Measurements from ENCODE around the gene E2F4.

Gene E2F4

DNA sequence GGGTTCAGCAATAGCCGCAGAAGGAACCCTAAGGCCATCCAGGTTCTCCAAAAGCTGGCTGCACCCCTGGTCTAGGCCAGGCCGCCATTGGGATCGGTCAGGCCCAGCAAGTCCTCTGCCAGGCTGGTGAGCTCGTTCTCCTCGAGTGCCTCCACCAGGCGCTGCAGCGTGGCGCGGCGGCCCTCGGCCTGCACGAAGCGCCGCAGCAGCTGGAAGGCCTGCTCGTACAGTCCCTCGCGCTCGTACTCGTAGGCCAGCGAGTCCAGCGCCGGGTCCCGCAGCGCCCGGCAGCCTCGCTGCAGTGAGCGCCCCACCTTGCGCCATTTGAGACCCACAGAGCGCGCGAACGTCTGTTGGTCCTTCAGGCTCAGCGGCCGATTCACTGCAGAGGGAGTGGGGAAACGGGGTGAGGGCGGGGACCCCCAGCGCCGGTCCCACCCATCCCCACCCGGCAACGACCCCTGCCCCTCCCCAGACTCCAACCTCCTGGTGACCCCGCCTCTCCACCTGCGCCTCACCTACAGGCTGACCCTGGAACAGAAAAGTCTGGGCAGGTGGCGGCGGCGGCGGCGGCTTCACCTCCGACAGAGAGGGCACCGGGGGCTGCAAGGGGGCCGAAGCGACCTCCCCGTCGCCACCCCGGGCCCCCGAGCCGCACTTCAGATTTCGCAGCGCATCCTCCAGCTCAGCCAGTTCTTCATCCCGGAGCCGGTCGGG is 37.2 kb upstream of the E2F4 start:
- no peak overlapping the region for H3K4me3 ChIP-seq (ENCODE audit: low read depth, low read length)
- no peak for DNase-seq (ENCODE audit: low read depth)
- TF ChIP-seq, protein P1, sequence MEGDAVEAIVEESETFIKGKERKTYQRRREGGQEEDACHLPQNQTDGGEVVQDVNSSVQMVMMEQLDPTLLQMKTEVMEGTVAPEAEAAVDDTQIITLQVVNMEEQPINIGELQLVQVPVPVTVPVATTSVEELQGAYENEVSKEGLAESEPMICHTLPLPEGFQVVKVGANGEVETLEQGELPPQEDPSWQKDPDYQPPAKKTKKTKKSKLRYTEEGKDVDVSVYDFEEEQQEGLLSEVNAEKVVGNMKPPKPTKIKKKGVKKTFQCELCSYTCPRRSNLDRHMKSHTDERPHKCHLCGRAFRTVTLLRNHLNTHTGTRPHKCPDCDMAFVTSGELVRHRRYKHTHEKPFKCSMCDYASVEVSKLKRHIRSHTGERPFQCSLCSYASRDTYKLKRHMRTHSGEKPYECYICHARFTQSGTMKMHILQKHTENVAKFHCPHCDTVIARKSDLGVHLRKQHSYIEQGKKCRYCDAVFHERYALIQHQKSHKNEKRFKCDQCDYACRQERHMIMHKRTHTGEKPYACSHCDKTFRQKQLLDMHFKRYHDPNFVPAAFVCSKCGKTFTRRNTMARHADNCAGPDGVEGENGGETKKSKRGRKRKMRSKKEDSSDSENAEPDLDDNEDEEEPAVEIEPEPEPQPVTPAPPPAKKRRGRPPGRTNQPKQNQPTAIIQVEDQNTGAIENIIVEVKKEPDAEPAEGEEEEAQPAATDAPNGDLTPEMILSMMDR (IDR thresholded peaks at IDR 0.05; ENCODE audit: low read depth, low read length, missing control alignments): no peak
- in situ Hi-C loops (cut with HindIII; ENCODE audit: low sequenced_read_pairs): no loop called here

DNA sequence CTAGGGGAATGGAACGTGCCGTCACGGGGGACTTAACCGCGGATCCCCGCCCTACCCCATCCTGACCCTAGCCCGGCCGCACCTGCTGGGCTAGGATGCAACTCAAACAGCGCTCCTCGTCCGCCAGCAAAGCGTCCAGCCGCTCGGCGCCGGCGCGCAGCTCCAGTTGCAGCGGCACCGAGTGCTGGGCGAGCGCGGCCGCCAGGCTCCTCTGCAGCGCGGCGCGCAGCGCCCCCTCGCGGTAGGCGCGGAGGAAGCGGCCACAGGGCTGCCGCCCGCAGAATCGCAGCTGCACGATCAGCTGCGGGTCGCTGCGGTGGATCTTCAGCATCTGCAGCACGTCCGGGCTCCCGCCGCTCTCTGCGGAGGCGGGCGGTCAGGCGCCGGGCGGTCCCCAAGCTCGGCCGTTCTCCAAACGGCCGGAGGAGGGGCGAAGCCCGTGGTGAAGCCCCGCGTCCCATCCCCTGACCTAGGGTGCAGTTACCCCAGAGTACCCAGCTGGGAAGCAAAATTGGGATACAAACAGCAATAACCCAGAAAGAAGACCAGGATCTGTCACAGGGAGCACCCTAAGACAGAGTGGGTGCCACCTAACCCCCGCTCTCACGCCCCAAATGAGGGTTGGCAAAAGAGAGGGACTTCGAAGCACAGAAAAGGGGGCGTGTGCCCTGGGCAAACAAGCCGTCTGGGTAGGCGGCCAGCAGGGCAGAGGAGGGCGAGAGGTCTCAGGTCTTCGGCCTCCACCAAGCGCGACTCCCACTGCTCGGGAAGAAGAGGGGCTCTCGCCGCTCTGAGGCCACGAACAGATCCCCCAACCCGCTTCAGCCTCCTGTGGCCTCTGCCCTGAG is 36.4 kb upstream of the E2F4 start:
- TF ChIP-seq, protein P1 (IDR thresholded peaks at IDR 0.05; ENCODE audit: low read depth, low read length, missing control alignments): peak; percentile 78
- in situ Hi-C loops (cut with HindIII; ENCODE audit: low sequenced_read_pairs): no loop called here
- H3K4me3 ChIP-seq (ENCODE audit: low read depth, low read length): no peak overlapping the region
- peak; percentile 38 for DNase-seq (ENCODE audit: low read depth)

DNA sequence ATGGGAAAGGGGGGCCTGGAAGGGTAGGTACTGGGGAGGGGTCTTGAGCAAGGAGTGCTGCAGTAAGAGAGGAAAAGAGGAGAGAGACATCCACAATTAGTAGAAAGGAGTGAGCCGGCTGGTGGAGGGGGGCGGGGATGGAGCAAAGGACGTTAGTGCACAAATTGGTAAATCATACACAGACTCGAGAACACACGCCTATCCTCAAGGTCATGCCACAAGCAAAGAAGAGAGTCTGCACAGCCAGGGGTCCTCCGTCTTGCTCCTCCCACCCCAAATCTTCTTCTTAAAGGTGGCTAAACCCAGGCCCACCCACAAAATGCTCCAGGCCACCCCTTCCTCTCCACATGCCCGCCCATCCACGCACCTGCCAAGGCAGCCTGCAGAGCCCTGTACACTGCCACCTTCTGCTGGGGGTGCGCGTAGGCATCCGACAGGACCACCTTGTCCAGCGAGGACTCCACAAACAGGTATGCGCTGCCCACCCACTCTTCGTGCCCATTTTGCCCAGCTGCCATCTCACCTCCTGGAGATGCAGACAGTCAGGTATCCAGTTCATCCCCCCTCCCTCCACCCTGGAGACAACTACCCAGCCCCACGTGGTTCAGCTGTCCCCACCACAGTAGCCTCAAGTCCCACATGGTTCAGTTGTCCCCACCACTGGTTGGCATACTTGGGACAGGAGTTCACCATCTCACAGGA is 35.7 kb upstream of the E2F4 start:
- in situ Hi-C loops (cut with HindIII; ENCODE audit: low sequenced_read_pairs): no loop called here
- H3K4me3 ChIP-seq (ENCODE audit: low read depth, low read length): no peak overlapping the region
- TF ChIP-seq, protein P1 (IDR thresholded peaks at IDR 0.05; ENCODE audit: low read depth, low read length, missing control alignments): no peak
- DNase-seq (ENCODE audit: low read depth): no peak

DNA sequence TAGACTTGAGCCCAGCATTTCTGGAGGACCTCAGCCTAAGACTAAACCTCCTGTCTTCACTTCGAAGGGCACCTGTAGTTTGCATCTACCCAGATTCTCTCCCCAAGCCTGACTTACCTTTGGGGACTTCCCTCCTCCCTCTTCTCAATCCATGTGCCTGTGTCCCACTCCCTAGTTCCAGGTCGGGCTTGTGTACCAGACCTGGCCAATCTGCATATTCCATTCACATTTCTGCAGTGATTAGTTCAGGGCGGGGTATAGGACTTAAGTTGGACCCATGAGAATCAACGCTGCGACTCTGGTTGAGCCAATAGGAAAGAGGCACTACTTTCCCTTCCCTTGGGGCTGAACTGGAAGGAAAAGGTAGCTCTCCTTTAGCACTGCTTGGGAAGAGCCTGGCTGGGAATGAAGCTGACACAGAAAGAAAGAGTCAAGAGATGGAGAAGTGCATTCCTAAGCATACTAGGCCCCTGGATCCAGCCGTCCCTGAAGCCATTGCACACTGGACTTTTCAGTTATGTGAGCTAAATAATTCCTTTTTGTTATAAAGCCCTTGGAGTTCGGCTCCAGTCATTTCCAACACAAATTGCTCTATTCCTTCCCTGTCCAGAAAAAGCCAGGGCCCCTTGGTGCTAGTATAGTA is 34.7 kb upstream of the E2F4 start:
- H3K4me3 ChIP-seq (ENCODE audit: low read depth, low read length): no peak overlapping the region
- TF ChIP-seq, protein P1 (IDR thresholded peaks at IDR 0.05; ENCODE audit: low read depth, low read length, missing control alignments): no peak
- in situ Hi-C loops (cut with HindIII; ENCODE audit: low sequenced_read_pairs): no loop called here
- no peak for DNase-seq (ENCODE audit: low read depth)

DNA sequence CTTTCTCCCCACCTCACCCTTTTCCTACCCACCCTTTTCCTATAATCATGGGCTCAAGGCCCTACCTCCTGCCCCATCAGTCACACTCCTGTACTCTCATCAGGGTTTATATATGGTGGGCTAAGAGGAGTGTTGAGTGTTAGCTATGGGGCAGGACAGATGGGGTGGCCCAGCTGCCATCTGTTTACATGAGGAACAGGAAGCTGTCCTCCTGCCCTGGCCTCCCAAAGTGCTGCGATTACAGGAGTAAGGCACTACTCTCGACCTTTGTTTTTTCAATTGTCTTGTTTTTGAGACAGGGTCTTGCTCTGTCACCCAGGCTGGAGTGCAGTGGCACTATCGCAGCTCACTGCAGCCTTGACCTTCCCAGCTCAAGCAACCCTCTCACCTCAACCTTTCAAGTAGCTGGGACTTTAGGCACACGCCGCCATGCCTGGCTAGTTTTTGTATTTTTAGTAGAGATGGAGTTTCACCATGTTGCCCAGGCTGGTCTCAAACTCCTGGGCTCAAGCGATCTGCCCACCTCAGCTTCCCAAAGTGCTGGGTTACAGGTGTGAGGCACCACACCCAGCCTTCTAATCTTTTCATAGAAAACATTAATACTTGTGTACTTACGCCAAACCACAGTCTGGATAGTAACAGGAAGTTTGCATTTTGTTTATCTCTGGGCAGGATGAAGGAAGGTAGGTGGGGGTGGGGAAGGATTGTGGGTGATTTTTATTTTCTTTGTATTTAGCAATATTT is 33.9 kb upstream of the E2F4 start:
- H3K4me3 ChIP-seq (ENCODE audit: low read depth, low read length): no peak overlapping the region
- TF ChIP-seq, protein P1 (IDR thresholded peaks at IDR 0.05; ENCODE audit: low read depth, low read length, missing control alignments): no peak
- no peak for DNase-seq (ENCODE audit: low read depth)
- in situ Hi-C loops (cut with HindIII; ENCODE audit: low sequenced_read_pairs): no loop called here

Measured in astrocyte of the cerebellum (primary cell).